Esophagus muscularis mucosa (tissue), 4 donors: Measurements from ENCODE around the gene EHD3.

ENCODE experiments used
- CTCF ChIP-seq, 3 experiments: fragments of 200-600 bp in 2 of 3; fragments of 450-650 bp in 1 of 3; sonication (generic) in 2 of 3; IDR thresholded peaks; one replicate each; pipeline ENCODE4 v1.5.1; 2017 to 2019; ENCODE audit warnings: antibody characterized with exemption in 3 of 3, mild to moderate bottlenecking in 2 of 3, moderate library complexity in 1 of 3
- EP300 ChIP-seq: sonication (generic); formaldehyde crosslinking; IDR thresholded peaks from one replicate; pipeline ENCODE4 v1.6.1; 2017; ENCODE audit warnings: antibody characterized with exemption
- POLR2A ChIP-seq: fragments of 450-650 bp; IDR thresholded peaks from one replicate; pipeline ENCODE4 v1.6.1; 2017; ENCODE audit warnings: antibody characterized with exemption, moderate library complexity, mild to moderate bottlenecking, low read depth
- POLR2AphosphoS5 ChIP-seq, 2 donors: sonication (generic); formaldehyde crosslinking; IDR thresholded peaks; one replicate each; pipeline ENCODE4 v1.6.1; 2017; ENCODE audit warnings: antibody characterized with exemption in 2 of 2

DNA sequence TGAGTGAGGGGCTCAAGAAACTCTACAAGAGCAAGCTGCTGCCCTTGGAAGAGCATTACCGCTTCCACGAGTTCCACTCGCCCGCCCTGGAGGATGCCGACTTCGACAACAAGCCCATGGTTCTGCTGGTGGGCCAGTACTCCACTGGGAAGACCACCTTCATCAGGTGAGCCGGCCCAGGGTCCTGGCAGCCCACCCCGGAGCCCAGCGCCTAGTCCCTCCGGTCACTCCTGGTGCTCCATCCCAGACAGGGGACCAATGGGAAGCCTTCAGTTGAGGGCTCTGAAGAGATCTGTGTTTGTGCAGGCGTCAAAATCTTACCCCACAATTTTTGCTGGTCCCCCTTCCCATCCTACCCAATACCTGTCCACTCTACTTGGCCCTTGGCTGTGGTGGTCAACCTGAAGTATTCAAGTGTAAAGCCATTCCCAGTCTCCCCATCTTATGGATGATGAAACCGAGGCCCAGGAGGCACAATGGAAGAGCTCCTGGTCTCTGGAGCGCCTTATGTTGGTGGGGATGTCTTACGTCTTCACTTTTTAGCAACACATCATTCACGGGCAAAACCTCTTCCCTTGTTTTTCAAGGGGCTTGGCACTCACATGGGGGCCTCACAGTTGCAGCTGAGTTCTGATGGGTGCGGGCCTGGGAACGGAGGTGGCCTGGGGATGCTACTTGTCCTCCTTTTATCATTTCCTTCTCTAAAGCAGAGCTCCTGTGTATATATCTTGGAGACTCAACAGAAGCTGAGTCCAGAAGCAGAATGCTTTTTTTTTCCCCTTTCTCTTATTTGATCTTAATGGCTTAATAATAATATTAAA is 941 bp downstream of the EHD3 start:
- TF ChIP-seq CTCF (IDR thresholded peaks at IDR 0.05) (no peak), POLR2A (no peak), POLR2AphosphoS5 (IDR thresholded peaks at IDR 0.05) (no peak), EP300 (no peak)
